ENCODE data around the gene CA5B. TPM values are rescaled to one million over a fixed set of nuclear protein-coding genes. Genes with fewer than 3 reads are reported as not detected.
"Not testable (repeated sequence)": the region's sequence is repeated elsewhere in the genome, so short reads cannot be mapped to it uniquely, and the experiment has no call there.

CA5B gene
- total RNA-seq, 1 donor from 2014 or later = 20.1 TPM

DNA sequence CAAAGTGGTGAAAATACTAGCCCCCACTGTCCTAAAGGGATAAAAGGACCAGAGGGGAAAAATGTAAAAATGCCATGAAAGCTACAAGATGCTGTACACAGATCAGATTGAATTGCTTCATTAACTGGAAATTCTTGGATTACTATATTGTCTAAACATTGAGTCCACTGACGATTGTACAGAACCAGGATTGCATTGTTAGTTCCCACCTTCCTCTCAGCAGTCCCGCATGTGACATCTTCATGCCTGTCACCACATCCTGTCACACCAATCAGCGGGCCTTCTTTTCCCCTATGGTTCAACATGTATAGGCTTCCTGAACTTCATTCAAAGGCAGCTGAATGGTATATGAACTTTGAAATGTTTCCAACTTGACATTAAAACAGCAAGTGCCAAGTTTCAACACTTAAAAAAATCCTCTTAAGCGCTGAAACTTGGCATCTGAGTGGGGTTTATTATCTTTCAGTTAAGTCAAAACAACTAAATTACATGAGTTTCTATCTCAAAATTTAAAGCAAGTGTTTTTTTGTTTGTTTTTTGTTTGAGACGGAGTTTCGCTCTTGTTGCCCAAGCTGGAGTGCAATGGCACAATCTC, 76.8 kb downstream of the CA5B start:
- no peak for DNase-seq

DNA sequence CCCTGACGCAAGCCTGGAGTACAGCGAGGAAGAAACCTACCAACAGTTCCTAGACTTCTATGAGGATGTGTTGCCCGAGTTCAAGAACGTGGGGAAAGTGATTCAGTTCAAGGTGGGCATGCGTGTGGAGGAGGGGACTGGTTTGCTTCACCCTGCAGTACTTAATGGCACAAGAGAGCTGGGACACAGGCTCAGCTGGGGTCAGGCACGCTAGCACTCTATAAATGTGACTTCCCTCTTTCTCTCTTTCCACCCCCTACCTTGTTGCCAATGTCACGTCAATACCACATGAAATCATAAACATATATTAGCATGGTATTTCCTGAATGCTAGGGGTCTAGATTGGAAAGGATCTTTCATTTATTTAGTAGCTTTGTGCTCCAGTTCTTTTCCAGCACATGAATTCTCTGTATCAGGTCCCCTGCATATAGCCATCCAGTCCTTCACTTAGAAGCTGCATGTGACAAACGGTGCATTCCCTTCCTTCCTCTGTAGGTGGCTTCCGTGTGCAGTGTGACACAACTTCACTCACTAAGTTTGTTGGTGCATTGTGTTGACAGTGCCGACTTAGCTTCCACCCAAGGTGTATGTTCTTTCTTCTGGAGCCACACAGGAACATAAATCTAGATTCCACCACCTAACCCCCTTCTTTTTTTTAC, 77.8 kb downstream of the CA5B start:
- no peak for DNase-seq

DNA sequence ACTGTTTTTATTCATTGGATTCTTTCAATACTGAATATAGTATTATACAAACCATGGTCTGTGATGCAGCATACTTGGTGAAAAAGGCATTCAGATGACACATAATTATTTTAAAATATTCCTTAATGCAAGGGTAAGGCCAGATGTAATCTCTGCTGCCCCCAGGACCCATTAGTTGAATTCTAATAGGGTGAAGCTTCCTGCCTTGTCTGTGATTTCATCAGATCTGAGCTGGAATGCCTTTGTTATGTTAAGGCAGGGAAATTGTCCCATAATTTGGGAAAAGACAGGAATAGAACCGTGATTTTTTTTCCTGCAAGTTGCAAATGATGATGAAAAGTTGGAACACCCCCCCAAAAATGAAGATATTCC, 78.4 kb downstream of the CA5B start:
- no peak for DNase-seq

DNA sequence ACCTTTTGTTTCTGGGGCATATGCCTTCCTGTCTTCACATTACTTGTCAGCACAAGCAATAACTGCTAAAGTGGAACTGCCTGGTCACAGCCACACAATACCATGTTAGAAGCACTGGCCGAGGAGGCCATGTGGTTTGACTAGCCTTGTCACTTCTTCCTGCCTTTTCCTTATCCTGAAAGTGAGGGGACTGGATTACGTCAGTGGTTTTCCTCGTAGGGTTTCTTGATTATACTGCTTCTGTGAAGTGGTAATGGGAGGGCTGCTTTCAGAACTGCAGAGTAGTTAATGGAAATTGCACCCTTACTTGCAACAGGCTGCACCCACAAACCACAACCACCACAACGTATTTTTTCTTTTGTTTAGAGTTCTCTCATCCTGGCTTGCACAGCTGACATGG, 78.8 kb downstream of the CA5B start:
- DNase-seq = no peak

DNA sequence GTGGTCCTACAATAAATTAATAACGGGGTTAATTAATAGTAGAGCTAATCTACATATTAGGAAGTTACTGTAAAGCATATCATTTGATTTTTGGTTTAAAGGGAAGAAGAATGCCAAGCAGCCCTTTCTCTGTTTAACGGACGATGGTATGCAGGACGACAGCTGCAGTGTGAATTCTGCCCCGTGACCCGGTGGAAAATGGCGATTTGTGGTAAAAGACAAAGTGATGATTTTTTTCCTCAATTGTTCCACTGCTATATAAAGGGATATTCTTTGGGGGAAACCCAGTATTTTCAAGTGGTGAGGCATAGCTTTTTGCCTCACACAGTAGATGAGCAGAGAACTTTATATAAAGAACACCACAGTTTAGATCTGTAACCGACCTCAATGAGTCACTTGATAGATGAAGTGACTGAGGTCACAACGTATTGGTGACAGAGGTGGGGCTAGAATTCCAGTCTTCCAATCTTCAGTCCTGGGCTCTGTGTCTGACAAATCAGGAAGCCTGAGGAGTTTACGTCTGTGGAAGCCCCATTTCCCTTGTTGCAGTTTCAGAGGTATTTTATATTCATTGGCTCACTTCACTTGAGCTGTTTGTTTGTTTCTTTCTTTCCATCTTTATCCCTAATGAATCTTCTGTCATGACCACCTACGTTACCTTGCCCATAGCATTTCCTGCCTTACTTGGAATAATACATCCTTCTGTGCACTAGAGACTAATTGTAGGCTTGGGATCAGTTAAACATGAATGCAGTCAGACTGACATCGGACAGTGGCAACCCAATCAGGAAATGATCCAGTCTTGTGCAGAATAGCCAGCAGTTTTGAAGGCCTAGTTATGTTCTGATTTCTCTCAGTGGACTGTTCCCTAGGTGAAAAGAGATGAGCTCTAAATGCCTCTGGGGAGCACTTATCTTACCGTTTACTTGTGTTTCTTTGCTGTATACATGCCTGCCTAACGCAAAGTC, 82.3 kb downstream of the CA5B start:
- no peak for DNase-seq

DNA sequence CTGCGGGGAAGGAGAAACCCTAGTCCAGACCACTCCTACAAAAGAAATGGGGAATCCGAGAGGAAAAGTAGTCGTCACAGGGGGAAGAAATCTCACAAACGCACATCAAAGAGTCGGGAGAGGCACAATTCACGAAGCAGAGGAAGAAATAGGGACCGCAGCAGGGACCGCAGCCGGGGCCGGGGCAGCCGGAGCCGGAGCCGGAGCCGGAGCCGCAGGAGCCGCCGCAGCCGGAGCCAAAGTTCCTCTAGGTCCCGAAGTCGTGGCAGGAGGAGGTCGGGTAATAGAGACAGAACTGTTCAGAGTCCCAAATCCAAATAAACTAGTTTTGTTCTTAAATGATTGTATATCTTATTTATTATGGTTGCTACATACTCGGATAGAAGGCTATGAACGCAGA, 84.9 kb downstream of the CA5B start:
- DNase-seq = no peak

DNA sequence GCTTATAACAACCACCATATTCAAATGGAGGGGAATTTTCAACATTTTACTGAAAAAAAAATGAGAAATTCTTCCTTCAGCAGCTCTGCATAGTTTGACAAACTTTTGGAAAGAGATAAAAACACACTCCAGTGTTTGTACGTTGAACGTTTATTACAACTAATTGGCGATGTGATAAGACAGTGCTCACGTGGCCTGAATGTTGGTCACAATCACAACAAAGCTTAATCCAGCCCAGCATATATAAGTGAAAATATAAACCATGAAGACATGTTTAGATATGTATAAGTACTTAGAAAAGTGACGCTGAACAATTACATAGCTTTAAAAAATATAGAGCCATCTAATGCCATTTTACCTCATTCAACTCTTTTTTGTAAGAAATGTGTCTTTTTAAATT, 87.9 kb downstream of the CA5B start:
- no peak for DNase-seq

DNA sequence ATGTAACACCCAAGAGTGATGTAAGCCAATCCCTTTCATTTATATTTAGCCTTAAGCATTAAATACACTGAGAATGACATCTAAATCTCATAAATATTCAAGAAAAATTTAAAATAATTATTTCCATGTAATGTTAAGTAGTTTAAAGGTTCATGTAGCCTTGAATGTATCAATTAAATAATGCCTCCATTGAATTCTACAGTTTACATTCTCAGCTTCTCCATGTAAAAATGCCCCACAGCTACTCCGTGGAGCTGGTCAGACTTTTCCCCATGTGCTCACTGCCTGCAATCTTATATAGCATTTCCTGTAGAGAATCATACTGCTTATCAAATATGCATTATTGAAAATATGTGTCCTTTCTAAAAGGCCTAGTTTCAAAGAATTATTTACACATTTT, 91.1 kb downstream of the CA5B start:
- no peak for DNase-seq

DNA sequence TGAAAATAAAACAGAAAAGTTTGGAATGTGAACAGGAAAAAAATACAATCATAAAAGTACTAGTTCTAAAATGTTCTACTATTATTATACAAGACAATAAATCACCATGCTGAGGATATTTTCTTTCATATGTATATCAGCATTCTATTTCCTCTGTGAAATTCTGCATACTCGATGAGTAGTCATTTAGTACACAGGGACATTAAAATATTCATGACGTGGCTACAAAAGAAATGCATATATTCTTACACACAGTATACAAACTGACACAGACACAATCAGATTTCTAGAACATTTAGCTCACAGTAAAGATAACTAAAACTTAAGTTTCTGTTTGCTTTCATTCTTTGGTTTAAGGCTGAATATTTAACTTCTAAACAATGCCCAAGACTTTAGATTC, 93.3 kb downstream of the CA5B start:
- not testable (repeated sequence) for DNase-seq

DNA sequence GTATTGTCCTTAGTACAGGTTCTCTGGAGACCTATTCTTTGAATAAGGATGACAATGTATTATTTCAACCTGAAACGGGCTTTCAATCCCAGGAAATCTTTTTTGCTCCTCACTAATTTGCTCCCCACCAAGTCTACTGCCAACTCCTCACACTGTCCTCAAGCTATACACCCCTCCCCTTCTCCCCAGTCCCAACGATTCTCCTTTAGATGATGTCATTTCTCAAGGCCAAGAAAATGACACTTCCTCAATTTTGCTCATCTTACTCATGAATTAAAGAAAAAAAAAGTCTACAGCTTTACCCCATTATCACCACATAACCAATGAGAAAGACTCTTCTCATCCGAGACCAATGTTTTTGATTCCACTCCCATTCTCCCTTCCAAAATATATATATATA, 96.0 kb downstream of the CA5B start:
- no peak for DNase-seq

DNA sequence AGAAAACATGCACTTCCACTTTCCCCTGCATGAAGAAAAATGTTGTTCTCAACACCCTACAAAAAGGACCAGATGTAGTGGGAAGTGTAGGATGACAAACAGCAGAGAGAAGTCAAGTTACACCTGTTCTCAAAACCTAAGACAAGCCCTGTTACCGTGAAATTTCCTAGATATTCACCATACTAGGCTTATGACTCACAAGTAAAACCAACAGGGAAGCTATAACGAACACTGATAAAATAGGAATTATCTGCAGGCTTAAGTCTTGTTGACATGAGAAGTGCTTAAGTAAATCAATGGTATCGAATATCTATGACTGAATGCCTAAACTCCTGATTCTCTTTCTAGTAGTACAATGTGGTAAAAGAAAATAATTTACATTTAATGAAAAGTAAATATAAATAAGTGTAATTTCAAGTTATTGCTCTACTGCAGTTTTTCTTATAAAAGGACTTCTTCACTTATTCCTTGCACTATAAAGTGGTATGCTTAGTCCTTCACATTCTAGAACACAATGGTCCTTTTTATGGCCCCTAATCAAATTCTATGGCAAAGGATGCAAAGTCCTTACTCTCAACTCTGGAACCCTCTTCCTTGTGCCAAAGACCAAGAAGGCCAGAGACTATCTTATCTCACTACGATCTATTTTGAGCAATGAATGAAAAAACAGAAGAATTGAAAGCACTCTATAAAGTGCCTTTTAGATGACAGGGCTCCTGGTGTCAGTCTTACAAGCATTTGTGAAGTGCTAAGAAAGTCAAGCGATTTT, 96.9 kb downstream of the CA5B start:
- no peak for DNase-seq

Small RNA genes within 50 kb of the gene (small RNA-seq; reads per million reads assigned to genes)
- gene RF00409 (ENCODE audit: low replicate concordance) = not detected

Other genes starting within 250 kb of the CA5B start
- gene PIR, start 244.9 kb upstream of the CA5B start, total RNA-seq = 4.6 TPM
- 2.6 TPM for gene BMX, start 237.5 kb upstream of the CA5B start, total RNA-seq
- gene ACE2, start 137.3 kb upstream of the CA5B start, total RNA-seq = not detected
- gene CLTRN, start 73.5 kb upstream of the CA5B start, total RNA-seq = 0.69 TPM
- 6.3 TPM for gene ZRSR2, start 52.2 kb downstream of the CA5B start, total RNA-seq
- gene AP1S2, start 116.5 kb downstream of the CA5B start, total RNA-seq = 38.4 TPM

Data from skin of body (tissue), 3 donors.